Skin epidermis (tissue), 12 donors: Measurements from ENCODE around the gene ALDH1B1.

Experiments used
- H3K27ac ChIP-seq, 21 experiments: fragments of 200-600 bp; sonication (generic) in 11 of 21; one replicate each; pipeline ENCODE4 v1.5.0; 2020; ENCODE audit warnings: mild to moderate bottlenecking in 3 of 21, inconsistent platforms in 2 of 21, moderate library complexity in 2 of 21
- H3K4me3 ChIP-seq, 7 experiments: fragments of 200-600 bp; sonication (generic) in 2 of 7; one replicate each; pipeline ENCODE4 v1.5.0; 2020; ENCODE audit warnings: inconsistent platforms in 2 of 7, mild to moderate bottlenecking in 2 of 7, moderate library complexity in 1 of 7

The ALDH1B1 gene

DNA sequence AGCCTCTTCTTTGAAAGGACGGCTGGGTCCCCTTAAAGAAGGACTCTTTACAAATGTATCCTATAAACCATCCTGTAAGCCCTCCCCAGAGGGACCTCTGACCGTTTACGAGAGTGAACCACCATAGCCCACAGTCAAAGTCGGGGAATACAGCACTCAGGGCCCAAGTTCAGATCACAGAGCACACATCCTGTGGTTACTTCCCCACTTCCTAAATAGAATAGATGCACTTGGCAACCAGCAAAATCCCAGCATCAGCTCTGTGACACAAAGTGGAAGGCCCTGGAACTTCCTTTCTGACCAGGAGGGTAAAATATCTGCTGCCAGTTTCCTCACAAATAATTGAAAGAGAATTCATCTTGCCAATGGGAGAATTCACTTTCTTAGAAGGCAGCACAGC is 38.6 kb downstream of the ALDH1B1 start:
- H3K27ac ChIP-seq: no peak overlapping the region
- H3K4me3 ChIP-seq: no peak overlapping the region

DNA sequence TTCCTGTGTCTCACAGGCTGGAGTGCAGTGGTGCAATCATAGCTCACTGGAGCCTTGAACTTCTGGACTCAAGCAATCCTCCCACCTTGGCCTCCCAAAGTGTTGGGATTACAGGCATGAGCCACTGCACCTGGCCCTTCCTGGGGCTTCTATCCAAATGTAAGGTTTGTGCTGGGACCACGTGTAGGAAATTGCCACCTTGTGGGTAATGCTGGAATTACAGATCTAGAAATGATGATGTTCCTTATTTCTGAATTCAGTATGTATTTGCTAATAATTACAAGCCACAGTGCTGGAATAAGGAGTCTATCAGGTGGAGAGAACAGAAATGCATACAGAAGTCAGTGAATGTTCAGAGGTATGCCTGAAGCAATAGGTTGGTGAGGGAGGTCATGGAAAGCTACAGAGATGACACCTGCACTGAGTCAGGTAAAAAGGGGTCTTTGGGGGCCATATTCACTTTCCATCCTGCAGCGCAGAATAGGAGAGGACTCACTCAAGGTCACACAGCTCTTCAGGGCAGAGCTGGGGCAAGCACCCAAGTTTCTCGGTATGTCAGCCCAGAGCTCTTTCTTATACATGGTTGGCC is 40.5 kb downstream of the ALDH1B1 start:
- no peak overlapping the region for H3K27ac ChIP-seq
- no peak overlapping the region for H3K4me3 ChIP-seq

DNA sequence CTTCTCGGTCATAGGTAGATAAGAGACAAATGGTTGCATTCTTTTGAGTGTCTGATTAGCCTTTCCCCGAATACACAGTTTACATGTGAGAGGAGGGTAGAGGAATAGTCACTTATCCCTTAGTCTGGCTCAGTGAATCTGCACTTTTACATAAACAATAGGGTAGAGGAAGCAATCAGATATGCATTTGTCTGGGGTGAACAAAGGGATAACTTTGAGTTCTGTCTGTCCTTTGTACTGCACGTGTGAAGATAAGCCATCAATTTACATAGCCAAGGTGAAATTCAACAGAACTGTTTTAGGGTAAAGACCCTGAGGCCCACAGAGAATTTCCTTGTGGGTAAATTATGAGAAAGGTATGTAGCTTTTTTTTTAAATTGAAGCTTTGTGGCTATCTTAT is 41.9 kb downstream of the ALDH1B1 start:
- no peak overlapping the region for H3K27ac ChIP-seq
- no peak overlapping the region for H3K4me3 ChIP-seq

GRCh38 chr9:38434853-38435252 is 42.4 kb downstream of the ALDH1B1 start:
- Histone ChIP-seq H3K4me3 (no peak overlapping the region), H3K27ac (no peak overlapping the region)

- no peak overlapping the region for H3K27ac ChIP-seq
- H3K4me3 ChIP-seq: no peak overlapping the region
Observed at GRCh38 chr9:38435521-38435920, 43.0 kb downstream of the ALDH1B1 start.

DNA sequence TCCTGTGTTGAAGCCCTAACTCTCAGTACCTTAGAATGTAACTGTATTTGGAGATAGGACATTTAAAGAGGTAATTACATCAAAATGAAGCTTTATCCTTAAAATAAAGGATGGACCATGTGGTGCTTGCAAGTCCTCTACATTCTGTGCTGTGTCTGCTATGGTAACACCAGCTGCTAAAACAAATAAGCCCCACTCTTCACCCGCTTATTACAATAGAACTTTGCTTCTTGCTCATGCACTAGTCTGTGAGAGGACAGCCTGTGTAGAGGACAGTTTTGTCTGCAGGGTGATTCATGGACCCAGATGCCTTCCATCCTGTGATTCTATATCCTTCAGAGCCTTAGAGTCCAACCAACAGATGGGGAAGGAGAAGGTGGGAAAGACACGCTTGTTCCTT is 44.2 kb downstream of the ALDH1B1 start:
- Histone ChIP-seq H3K27ac (no peak overlapping the region), H3K4me3 (no peak overlapping the region)

DNA sequence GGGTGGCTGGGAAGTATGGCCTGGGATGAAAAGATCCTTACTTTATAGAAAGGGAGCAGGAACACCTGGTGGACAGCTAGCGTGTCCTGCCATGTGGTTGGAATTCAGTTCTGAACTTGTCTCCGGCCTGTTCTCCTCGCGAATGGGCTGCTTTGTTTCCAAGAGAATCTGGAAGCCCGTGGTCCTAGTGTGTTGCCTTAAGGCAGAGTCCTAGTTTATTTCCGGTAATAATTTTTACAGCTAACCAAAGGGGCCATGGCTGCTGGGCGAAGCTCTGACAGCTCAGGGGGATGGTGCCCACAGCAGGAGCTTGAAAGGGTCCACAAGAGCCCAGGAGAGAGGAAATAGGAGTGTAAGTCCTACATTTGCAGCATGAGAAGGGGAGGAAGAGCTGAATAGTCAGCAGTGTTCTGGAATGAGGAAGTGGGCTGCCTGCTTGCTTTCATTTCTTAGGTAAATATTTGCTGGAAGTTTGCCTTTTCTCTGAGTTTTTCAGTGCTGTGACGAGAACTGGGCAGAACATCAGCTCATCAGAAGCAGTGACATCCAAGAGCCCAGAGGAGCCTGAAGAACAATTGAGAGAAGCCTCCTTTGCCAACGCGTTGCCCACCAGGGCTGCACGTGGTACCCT is 44.8 kb downstream of the ALDH1B1 start:
- Histone ChIP-seq H3K4me3 (no peak overlapping the region), H3K27ac (no peak overlapping the region)

DNA sequence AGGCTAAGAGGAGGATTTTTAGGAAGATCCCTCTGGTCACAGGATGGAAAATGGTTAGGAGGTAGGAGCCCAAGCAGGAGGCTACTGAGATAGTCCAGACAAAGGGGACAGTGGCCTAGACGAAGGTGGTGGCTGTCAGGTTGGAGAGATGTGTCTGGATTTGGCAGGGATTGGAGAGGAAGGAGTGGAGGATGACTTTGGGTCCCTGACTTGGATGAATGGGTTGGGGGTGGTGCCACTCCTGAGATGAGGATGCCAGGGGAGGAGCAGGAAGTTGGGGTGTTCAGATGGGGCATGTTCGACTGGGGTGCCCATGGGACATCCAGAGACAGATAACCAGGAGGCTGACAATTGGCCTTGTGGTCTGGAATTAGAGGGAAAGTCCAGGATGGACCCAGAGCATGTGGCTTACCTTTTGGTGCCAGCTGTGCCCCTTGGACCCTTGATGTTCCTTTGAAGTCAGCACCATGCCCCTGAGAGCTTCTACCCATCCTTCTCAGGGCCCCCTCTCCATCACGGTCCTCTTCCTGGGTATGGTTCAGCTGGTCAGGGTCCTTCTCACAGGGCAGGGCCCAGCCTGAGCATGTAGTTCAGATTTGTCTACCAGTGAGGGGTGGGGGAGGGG is 46.9 kb downstream of the ALDH1B1 start:
- no peak overlapping the region for H3K27ac ChIP-seq
- H3K4me3 ChIP-seq: no peak overlapping the region

DNA sequence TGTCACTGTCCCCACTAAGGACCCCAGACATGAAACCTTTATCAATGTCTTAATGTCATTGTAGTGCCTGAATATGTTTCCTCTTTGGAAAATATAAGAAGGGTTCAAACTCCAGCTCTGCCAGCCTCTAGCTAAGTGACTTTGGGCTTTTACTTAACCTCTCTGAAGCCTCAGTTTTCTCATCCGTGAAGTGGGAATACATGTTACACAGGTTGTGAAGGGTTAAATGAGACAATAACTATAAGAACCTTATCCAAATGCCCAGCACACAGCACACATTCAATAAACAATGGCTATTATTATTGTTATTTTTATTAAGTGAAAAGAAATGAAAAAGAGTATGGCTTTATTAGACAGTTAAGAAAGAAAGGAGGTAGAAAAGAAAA is 47.4 kb downstream of the ALDH1B1 start:
- no peak overlapping the region for H3K27ac ChIP-seq
- H3K4me3 ChIP-seq: no peak overlapping the region

DNA sequence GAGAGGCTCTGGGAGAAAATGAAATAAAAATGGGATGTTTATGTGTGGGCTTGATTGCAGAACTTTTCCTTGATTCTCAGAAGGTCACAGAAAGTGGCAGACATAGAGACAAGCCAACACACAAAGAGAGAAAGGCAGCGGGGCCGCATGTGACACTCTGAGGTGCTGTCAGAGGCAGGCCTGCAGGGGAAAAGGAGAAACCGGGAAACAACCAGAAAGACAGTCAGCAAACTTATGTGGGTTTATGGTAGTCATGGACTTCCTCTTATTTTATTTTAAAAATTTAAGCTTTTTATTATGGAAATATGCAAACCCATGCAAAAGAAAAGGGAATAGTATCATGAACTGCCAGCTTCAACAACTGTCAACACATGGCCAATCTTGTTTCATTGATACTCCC is 48.0 kb downstream of the ALDH1B1 start:
- Histone ChIP-seq H3K27ac (no peak overlapping the region), H3K4me3 (no peak overlapping the region)

GRCh38 chr9:38441347-38442085 is 49.0 kb downstream of the ALDH1B1 start:
- no peak overlapping the region for H3K4me3 ChIP-seq

DNA sequence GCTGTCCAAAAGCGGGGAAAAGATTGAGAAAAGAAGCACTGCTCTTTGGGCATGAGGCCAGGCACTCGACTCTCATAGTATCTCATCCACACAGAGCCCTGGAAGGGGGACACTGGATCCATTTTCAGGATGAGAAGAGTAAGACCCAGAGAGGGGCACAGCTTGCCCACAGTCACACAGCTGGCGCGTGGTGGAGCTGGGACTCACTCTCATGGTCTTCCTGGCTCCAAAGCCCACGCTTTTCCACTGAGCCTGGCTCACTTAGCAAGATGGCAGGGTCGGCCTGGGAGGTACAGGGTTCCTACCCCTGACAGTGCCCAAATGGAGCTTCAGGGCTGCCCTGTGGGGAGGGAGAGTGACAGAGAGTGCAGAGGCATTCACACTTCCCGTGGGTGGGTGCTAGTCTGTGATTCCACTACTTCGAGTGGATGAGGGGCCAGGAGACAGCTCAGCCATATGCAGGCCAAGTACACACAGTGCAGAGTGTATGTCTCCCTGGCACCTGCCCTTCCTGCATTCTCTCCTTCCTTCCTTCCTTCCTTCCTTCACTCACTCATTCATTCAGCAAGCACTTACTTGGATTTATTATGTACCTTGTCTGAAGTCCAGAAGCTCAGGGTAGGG is 50.1 kb downstream of the ALDH1B1 start:
- Histone ChIP-seq H3K27ac (no peak overlapping the region), H3K4me3 (no peak overlapping the region)

More at GRCh38 chr9:38441347-38442085, 49.0 kb downstream of the ALDH1B1 start:
- no peak overlapping the region for H3K27ac ChIP-seq

- no peak overlapping the region for H3K27ac ChIP-seq
- H3K4me3 ChIP-seq: no peak overlapping the region
Observed at GRCh38 chr9:38443181-38443580, 50.7 kb downstream of the ALDH1B1 start.

- no peak overlapping the region for H3K27ac ChIP-seq
- no peak overlapping the region for H3K4me3 ChIP-seq
Observed at GRCh38 chr9:38443597-38443996, 51.1 kb downstream of the ALDH1B1 start.

DNA sequence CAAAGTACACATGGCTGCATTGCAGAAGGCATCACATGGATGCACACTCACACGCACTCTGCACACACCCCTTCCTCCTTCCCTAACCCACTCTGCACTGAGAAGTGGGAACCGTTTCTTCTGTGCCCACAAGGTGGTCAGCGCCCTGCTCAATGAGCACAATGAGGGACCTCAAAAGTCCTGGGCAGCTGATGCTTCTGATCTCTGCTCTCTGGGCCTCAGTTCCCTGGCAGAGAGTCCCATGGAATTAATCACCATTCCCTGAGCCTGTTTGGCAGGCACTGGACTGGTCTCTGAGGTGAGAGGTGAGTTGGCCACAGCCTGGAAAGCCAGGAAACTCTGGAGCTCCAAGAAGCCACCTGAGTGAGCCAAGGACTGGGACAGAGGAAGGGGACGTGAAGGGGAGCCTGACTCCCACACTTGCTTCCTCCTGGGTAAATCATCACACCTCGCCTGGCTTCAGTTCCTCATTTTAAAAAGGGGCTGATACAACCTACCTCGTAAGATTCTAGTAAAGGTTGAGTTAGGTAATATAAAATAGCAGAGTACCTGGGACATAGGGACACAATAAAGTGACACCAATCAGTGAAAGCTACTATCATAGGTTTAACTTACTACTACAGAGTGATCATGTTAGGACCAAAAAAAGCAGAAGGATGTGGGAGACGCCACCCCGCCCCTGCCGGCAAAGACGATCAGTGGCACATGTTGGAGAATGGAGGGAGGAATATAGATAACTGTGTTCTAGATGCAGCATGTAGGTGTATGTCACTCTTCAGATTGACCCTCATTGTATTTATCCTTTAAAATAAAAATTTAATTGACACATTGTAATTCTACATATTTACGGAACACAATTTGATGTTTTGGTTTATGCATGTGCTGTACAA is 52.9 kb downstream of the ALDH1B1 start:
- Histone ChIP-seq H3K27ac (no peak overlapping the region), H3K4me3 (no peak overlapping the region)

DNA sequence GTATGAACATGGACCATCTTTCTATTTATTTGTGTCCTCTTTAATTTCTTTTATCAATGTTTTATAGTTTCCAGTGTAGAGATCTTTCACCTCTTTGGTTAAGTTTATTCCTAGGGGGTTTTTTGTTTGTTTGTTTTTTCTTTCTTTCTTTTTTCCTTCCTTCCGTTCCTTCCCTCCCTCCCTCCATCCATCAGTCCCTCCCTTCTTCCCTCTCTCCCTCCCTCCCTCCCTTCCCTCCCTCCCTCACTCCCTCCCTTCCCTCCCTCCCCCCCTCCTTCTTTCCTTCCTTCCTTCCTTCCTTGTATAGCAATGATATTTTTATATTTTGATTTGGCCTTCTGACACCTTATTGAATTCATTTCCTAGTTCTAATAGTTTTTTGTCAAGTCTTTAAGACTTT is 55.2 kb downstream of the ALDH1B1 start:
- Histone ChIP-seq H3K27ac (no peak overlapping the region), H3K4me3 (no peak overlapping the region)
